HG02970 (cell line): ENCODE results near the gene DSCAML1.

ENCODE experiments used
- ATAC-seq: cut with Tn5 transposase; IDR thresholded peaks from one replicate; pipeline ENCODE4 v1.9.1; 2021; ENCODE audit warnings: mild to moderate bottlenecking, moderate library complexity, moderate number of reproducible peaks; ENCODE audit not compliant: unreplicated experiment, low FRiP score

Gene DSCAML1

DNA sequence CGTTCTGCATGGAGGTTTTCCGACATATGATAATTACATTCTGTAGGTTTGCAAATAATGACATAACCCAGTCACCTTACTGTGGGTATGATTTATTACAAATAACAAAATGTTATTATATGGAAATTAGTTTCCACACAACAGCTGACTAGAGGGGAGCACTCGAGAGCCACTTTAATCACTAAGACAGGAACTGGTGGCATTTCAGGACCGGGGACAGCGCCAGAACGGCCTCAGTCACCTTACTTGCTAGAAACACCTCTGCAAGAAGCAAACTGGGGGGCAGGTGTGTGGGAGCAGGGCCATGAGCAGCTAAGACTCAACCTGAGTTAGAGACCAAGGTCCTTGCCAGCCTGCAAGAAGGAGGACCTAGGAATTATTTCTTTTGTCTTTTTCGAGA, 199.9 kb downstream of the DSCAML1 start:
- no peak for ATAC-seq

DNA sequence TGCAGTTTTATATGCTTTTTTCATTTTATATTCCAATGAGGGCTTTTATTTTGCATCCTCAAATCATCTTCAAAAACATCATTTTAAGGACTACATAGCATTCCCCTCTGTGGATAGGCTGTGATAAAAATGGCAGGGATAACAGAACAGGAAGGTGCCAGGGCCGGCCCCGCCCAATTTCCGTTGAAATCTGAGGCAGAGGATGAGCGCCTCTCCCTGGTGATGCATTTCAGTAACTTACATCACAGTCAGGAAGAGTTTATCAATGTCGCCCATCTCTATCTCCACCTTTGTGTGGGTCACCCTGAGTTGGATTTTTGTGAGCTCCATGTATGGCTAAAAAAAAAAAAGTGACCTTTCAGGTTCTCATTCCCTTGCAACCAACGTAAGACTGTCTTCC, 201.6 kb downstream of the DSCAML1 start:
- ATAC-seq, result no peak

DNA sequence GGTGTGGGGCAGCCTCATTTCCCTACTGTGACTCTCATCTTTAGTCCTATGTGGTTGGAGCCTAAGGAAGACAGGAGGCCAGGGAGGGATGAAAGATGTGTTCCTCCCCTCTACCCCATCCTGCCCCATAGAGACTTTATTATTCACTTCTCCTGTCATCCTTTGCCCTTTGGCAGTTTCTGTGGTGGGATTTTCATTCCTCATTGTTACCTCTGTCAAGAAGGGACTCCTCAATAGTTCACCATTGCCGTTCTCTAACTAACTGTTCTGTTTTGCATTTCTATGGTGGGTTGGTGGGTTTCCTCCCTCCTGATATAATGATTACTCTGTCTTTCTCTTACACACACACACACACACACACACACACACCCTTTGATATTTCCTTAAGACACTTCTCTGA, 202.3 kb downstream of the DSCAML1 start:
- no peak for ATAC-seq

DNA sequence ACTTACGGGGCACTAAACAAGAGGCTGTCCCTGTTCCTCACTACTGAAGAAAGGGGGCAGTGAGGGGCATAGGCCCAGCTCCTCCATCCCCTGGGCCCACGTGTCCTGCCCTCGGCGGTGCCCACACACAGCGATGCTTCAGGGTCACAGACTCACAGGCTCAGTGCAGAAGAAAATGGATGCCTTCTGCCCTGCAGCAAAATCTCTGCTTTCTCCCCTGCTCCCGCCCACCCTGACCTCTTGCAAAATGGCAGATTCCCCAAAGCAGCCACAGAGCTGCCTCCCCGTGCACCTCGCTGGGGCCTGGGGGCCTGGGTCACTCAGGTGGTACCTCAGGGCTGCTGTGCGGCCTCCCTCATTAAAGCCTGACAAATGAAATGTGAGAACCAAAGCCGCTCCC, 204.0 kb downstream of the DSCAML1 start:
- ATAC-seq, result no peak

DNA sequence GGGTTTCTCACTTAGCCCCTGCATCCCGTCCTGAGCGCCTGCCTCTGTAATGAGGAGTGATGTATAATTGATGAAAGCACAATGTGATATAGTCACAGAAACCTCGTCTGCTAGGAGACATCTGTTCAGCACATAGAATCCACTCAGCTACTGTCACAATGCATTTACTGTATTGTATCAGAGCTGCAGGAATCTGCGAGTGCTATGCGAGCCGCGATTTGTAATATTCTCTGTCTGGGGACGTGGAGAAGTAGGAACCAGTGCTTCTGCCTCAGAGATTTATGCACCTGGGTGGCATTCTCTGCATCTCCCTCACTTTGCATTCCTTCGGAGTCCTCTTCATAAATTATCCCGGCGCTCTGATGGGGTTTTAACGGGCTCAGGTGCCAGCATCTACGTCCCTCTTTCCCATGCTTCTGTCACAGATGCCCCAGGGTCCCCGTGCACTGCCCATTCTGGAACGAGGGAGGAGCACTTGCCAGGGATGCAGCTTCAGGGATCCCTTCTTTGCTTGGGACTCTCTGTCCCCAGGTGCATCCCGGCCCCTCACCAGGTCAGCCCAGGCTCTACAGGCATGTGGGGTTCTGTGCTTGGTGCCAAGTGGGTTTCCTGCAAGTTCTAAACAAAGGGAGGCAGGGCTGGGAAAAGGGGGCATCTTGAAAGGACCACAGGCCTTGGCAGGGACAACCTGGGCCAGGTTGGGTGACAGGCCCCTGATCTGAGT, 205.5 kb downstream of the DSCAML1 start:
- ATAC-seq, result no peak

DNA sequence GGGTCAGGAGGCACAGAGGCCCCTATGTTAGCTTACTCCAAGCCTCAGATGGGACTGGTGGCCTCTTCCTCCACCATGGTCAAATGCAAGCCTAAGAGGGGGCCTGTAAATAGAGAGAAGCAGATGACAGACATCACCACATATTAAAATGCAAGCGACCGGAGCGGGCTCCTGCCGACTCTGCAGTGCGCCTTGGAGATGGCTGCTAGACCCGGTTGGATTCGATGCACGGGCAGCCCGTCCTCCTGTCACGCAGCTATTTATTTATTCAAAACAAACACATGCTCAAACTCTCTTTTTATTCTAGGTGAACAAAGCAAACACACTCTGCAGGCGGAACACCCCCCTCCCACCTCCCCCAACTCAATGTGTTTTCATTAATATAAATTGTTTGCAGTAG, 208.0 kb downstream of the DSCAML1 start:
- ATAC-seq, result no peak

DNA sequence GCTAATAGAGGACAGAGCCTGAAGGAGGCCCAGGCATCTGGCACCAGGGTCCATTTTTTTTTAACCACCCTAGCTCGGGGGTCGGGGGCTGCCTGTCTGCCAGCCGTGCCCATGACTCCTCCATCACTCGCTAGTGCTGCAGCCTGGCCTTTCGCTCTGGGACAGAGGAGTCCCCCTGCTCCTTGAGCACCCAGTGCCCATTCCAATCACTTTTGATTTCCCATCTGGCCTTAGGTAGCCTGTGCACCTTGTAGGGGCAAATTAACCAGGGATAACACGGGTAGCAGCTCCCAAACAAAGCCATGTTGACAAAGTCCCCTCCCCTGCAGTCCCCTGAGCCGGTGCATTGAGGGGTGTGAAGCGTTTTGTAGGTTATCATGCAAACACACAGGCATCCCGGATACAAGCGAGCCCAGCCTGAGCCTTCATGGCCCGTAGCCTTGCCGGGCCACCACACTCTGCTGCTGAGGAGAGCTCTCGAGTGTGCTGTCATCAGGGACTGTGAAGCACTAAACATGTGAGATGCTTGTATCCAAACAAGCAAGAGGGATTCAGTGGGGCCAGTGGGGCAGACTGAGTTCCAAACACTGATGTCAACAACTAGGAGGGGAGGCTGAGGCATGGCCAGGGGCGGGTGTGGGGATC, 208.7 kb downstream of the DSCAML1 start:
- ATAC-seq, result no peak

DNA sequence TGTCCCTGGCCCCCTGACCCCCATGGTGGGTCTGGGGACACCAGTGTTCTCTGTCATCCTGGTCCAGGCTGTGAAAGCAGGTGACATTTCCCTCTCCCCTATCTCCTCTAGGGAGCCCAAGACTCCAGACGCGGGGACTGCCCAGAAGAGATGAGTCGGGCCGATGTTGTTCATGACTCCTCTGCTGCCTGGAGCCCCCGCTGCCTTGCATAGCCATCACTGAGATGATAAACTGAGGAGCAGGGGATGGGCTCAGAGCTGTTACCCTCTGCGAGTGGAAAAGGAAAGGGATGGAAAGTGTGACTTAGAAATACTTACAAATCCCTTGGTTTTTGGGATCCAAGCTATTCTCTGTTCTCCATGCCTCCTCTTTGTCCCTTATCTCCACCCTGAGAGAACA, 209.6 kb downstream of the DSCAML1 start:
- no peak for ATAC-seq

DNA sequence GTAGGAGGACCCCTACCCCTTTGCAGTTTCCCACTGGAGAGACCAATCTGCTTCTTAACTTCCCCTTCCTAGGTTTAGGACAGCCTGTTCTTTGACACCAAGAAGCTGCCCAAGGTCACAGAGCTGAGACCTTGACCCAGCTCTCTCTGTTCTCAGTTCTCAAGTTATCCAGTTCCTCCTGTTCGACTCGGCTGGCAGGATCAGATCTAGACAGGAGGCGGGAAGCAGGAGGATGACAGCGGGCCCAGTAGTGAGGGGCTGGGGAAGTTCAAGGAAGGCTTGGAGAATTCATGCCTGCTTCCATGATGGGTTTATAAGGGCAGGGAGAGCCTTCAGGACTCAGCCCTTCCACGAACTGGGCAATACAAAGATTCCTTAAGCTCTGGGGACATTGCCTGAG, 210.6 kb downstream of the DSCAML1 start:
- ATAC-seq, result no peak

DNA sequence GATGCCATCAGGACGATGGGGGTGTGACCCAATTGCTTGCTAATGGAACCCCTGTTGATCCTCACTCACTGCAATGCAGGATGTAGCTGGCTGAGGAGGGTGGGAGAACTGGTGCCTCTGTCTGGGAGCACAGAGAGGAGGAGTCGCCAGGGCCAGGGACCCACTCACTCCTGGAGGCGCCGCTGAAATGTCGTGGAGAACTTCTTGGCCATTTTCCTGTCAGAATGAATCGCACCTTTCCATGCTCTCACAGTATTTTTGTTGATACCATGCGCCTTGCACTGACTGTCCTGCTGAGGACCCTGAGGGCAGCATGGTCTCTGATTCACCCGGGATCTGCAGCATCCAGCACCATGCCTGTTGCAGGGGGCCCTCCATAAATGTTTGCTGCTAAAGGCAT, 211.4 kb downstream of the DSCAML1 start:
- ATAC-seq, result no peak

DNA sequence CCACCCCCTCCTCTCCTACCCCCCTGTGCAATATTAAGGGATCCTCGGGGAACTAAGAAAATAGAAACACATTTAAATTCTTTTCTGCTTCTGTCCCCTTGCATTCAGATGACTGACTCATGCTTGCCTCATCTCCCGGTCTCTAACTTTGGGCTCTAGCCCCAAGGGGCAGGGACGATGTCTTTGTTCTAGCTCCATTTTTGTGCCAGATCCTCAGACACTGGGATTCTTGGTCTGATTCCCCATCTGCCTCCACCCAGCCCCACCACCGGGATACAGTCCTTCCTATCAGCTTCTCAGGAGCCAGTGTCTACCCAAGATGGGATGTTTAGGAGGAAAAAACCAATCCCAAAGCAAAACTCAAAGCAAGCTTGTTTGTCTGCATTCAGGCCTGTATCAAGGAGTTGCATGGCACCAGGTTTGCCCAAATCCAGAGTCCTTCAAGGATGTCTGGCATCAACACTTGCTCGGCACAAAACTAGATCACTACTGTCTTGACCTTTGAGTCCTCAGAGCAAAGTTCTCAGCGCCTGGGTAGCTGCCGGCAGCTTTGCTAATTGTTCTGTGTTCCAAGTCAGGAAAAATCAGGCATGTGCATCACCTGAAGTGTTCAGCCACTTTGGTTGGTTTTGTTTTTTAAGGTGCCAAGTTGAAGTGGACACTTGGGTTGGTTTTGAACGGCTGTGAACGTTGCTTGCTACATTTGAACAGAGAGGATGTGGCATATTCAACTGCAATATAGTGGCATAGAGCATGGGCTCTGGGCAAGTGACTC, 212.8 kb downstream of the DSCAML1 start:
- ATAC-seq, result no peak

DNA sequence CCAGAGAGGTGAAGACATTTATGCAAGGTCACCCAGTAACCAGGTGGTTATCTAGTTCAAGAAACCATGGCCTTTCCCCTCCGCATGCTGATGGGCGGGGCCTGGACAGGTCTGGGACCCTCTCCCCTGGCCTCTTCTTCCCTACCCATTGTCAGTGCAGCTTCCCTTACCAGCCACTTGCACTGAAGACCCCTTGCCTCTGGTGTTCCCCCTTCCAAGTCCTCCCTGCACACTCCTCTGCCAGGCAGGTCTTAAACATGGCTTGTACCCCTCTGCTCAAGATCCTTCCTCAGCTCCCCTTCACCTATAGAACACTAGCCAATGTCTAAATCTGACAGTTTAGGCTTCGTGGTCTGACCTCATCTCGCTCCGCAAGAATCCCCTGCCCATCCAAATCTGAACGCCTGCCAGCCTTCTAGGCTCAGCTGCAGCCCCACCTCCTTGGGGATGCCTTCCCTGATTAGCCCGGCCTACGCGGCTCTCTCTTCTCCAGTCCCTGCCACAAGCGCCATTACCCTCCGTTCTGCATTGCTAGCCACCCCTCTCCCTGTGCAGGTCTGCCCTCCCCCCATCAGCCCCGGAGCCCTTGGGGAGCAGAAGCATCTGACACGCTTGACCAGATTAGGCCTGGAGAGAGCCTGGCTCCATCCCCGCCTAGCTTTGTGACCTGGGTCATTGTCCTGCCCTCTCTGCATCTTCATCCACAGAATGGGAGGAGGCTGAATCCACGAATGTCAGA, 213.8 kb downstream of the DSCAML1 start:
- ATAC-seq, result no peak

DNA sequence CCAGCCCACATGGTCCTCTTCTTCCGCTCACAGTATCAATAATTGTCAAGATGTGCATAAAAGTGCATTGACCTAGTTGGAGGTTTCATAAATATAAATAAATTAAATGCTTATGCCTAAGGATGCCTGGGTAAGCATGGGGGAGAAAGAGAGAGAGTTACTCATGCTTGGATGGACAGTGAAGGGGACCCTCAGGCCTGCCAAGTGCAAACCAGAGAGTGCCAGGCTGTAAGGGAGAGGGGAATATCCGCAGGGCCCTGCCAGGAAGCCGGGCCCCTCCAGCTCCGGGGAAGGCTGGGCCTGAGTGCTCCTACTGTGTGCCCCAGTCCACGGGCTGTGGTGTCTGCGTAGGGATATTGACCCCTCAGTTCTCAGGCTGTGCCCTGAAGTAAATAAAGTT, 214.6 kb downstream of the DSCAML1 start:
- ATAC-seq, result no peak

DNA sequence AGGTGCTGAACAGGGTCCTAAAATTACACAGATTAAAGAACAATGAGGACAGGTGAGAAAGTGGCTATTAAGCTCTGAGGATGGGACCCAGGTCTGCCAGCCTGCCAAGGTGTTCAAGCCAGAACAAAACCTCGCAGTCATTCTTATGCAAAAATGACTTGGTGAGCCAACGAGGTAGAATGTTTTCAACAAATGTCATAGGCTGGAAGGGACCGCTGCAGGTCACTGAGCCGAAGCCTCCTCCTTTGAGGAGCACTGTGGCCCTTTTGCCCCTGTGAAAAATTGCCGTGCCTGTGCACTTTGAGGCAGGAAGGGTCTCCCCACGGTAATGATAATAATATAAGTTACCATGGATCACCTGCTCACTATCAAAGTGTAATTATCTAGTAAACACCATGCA, 216.2 kb downstream of the DSCAML1 start:
- no peak for ATAC-seq

DNA sequence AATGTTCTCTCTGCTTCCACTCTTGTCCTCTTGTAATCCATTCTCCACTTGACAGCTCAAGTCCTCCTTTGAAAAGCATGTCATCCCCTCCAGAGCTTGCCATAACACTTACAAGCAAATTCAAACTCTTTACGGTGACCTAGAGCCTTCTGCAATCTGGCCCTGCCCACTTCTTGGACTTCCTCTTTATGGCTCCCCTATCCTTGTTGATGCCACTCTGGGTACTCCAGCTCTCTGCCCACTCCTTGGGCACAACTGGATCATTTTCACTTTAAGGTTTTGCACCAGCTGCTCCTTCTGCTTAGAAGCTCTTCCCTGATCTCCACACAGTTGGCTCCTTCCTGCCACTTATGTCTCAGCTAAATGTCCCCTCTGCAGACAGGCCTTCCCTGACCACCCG, 217.9 kb downstream of the DSCAML1 start:
- no peak for ATAC-seq

DNA sequence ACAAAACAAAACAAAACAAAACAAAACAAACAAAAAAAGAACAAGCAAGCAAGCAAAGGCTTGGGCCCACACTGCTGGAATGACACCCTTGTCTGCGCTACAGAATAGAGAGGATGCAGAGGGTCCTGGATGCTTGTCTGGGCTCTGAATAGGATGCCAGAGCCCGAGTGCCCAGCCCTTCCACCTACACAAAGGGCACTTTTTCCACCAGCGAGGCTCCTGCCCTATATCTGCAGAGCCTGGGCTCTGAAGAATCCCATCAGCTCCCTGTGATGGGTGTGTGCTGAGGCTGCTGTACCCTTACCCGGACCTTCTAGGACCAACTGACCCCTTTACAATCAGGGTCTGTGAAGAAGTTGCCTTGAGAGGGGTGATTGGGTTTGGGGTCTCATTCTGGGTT, 221.2 kb downstream of the DSCAML1 start:
- ATAC-seq, result no peak

DNA sequence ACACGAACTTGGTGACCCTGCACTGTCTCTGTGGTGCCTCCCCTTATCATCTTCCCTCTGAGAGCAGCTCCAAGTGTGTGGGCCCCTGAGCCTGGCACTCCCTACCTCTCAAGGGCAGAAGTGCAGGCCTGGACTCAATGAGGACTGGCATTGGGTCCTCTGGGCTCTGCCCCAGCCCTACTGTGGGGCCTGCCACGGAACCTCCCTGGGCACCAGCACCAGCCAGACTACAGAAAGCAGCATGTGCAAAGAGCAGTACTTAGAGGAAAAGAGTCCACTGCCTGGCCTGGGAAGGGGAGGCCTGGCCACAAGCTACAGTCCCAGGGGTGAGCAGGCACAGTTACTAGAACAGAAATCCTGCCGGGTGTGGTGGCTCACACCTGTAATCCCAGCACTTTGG, 222.5 kb downstream of the DSCAML1 start:
- no peak for ATAC-seq

DNA sequence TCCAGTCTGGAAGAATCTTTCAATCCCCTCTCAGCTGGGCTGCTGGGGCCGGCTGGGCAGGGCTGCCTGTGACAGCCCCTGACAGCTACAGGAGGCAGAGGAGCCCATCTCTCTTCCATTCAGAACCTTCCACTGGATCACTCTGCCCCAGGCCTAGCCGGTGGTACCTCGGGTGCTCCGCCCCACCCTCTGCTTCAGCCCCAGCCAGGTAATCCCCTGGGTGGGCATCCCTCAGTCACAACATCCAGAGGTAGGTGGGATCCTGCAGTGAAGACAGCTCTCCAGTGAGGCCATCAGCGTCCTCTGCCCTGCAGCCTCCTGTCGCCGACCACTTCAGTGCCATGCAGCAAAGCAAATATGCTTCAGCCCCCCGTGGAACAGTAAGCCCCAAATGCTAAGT, 223.7 kb downstream of the DSCAML1 start:
- no peak for ATAC-seq

DNA sequence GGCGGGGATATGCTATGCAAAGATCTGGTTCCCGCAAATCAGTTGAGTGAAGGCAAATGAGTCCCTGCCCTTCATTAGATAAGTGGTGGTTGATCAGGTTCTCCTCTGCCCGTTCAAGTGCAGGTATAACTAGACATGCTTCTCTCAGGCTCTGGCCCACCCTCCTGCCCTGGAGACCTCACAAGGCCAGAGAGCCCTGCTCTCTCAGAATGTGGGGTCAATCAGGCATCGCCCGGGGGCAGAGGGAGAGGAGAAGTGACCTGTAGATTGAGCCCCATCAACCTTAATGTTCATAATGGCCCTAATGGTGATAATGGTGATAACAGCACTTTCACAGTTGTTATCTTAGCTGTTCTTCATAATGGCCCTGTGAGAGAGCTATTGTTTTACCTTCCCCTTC, 224.3 kb downstream of the DSCAML1 start:
- ATAC-seq, result no peak

DNA sequence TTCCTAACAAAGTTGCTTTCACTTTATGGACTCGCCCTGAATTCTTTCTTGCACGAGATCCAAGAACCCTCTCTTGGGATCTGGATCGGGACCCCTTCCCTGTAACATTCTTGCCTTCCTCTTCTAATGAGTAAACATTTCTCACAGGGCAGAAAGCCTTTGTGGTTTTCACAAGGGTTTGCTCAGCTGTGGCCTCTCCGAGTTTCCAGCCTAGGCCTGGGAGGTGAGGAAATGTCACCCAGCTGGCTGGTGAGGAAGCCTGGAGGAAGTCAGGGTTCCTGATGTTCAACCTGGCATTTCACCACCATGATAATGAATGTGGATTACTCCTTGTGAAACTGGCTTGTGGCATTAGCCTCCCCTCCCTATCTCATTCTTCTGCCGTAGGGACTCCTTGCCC, 224.9 kb downstream of the DSCAML1 start:
- no peak for ATAC-seq

DNA sequence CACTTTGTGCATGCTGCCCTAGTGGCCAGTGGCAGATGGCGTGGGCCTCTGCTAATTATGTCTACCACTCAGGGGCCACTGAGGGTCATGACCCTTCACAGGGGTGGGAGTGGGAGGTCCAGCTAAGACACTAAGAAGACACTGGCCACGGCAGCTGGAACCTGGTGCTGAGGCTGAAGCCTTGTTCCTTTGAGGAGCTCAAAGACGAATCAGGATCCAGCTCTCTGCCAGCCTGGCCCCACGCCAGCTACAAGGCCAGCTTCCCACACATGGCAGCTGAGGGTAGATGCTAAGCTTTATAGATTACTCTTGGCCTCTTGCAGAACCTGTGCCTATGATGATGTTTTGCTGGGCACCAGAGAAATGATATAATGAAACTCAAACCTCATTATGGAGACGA, 226.3 kb downstream of the DSCAML1 start:
- ATAC-seq, result no peak
